Inflammatory macrophage treated with lipopolysaccharide for 1 hour (primary cell): ENCODE data around the gene PMP22.
"Not testable (repeated sequence)": the region's sequence is repeated elsewhere in the genome, so short reads cannot be mapped to it uniquely, and the experiment has no call there.

Source experiments
- DNase-seq, 2 donors: peaks; one replicate each; pipeline ENCODE4 v3.0.0-alpha.2; 2020 to 2022

The PMP22 gene

DNA sequence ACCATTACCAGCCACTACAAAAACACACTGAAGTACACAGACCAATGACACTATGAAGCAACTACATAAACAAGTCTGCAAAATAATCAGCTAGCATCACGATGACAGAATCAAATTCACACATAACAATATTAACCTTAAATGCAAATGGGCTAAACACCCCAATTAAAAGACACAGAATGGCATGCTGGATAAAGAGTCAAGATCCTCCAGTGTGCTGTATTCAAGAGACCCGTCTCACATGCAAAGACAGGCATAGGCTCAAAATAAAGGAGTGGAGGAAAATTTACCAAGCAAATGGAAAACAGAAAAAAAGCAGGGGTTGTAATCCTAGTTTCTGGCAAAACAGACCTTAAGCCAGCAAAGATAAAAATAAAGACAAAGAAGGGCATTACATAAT lies 64.6 kb downstream of the PMP22 start:
- DNase-seq: not testable (repeated sequence)

DNA sequence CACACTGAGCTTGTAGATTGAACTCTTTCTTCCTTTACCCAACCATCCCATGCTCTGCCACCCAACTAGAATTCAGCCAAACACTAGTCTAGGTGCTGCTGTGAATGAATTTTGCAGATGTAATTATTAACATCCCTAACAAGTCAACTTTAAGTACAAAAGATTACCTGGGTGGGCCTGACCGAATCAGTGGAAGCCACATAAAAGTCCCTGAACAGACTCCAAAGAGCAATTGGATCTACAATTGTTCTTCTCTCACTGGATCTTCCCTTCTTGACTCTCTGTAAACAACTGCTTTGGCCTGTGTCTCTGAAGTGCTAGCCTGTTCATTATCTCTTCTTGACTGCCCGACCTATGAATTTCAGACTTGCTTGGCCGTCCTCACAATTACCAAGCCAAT lies 67.9 kb downstream of the PMP22 start:
- DNase-seq: no peak

- DNase-seq: no peak
Observed at GRCh38 chr17:15194859-15195277, 70.3 kb downstream of the PMP22 start.

DNA sequence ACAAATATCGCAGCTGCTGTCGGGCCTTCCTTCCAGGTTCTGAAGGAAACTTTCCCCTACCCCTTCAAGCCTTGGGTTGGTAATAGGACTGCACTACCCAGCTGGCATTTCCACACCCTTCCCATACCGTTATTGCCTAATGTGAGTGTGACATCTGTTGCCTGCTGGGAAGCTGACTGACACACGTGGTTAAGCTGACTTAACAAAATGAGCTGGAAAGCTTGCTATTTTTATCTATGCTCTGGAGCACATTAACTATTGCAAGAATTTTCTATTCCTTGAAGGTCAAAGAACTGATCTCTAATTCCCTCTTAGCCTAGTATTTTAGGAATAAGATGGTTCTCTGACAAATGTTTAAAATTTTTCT lies 79.5 kb downstream of the PMP22 start:
- peak; percentile 76 to 85 for DNase-seq

- DNase-seq: no peak
Observed at GRCh38 chr17:15184872-15185624, 80.1 kb downstream of the PMP22 start.

DNA sequence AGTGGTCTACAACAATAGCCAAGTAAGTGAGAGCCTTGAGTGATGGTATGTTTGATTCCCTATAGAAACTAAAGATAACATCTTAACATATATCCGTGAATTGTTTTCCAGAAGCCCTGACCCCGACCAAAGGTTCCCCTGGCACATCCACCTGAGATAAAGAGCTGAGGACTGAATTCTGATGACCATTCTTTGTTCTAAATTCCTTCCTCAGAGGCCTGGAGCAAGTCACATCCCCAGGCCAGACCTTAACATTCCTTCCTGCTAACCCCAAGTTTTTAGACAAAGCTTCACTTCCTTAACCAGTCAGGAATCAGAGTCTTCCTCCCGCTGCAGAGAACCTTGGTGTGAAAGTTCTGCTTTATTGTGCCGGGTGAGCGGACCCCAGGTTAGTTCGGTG lies 83.3 kb downstream of the PMP22 start:
- DNase-seq: no peak

GRCh38 chr17:15181333-15181732 lies 83.8 kb downstream of the PMP22 start:
- no peak for DNase-seq

- no peak for DNase-seq
Observed at GRCh38 chr17:15180121-15180561, 85.0 kb downstream of the PMP22 start.
